ENCODE data around the gene CD6. TPM values are rescaled to one million over a fixed set of nuclear protein-coding genes. Genes with fewer than 3 reads are reported as not detected.

Gene CD6
- total RNA-seq, 1 experiment from 2014 or later: 1.4 TPM

GRCh38 chr11:60993615-60994014 lies 22.1 kb downstream of the CD6 start:
- no peak overlapping the region for H3K4me2 ChIP-seq (ENCODE audit: low read length)
- CTCF ChIA-PET: no interaction called here

GRCh38 chr11:60994541-60995080 lies 23.1 kb downstream of the CD6 start:
- H4K20me1 ChIP-seq (ENCODE audit: insufficient read depth): no peaks in the 10 kb centered on the region
- H3K4me2 ChIP-seq (ENCODE audit: low read length): no peak overlapping the region
- RAD21 ChIA-PET (ENCODE audit: low non-redundant PET in 1 of 2, low total read pairs in 2 of 2, uncharacterized antibody in 2 of 2, unreplicated experiment in 2 of 2): no interaction called here
- H3K27ac ChIP-seq (ENCODE audit: low read depth, low read length): no peak overlapping the region
- DNase-seq (ENCODE audit: low read depth, low spot score) (no peak), ATAC-seq (no peak)
- no peaks in the 10 kb centered on the region for H3K79me2 ChIP-seq (ENCODE audit: insufficient read depth, low read length)
- H3K4me1 ChIP-seq (ENCODE audit: control insufficient read depth in 1 of 2, insufficient read depth in 2 of 2, low read length in 2 of 2): peaks cover 3 to 11% of the 10 kb centered on the region in 2 experiments; a peak in 2 of 4 replicates
- H3K9me2 ChIP-seq (ENCODE audit: insufficient read depth): no peaks in the 10 kb centered on the region
- H3K9me3 ChIP-seq (ENCODE audit: control insufficient read depth in 1 of 2, insufficient read depth in 1 of 2, low read depth in 1 of 2, low read length in 2 of 2): no peaks in the 10 kb centered on the region
- H3K36me3 ChIP-seq (ENCODE audit: control insufficient read depth in 1 of 2, insufficient read depth in 2 of 2, low read length in 2 of 2): no peaks in the 10 kb centered on the region
- CTCF ChIA-PET: no interaction called here
- intact Hi-C loops (cut with micrococcal nuclease): no loop called here
- no peak overlapping the region for H2AFZ ChIP-seq (ENCODE audit: low read depth, low read length, poor library complexity, severe bottlenecking)
- no TSS peak for BruUV-seq (replicated peaks)
- POLR2A ChIA-PET: no interaction called here
- H3K4me3 ChIP-seq (replicated peaks in 1 of 2; ENCODE audit: low read depth in 1 of 2, low read length in 2 of 2): no peak overlapping the region
- H3K9ac ChIP-seq (ENCODE audit: low read length): no peak overlapping the region
- peaks cover 8% of the 10 kb centered on the region for H3K27me3 ChIP-seq (ENCODE audit: insufficient read depth, low read length)
- TF ChIP-seq ELF1 (IDR thresholded peaks at IDR 0.05; ENCODE audit: borderline replicate concordance, low read depth): no peak
- no peak for TF ChIP-seq SIN3A (IDR thresholded peaks at IDR 0.05; ENCODE audit: low read depth)
- TF ChIP-seq CBX3 (IDR thresholded peaks at IDR 0.05; ENCODE audit: low read depth): no peak
- TF ChIP-seq ZNF274 (IDR thresholded peaks at IDR 0.05; ENCODE audit: low read depth, low read length): no peak
- TF ChIP-seq ATF3 (IDR thresholded peaks at IDR 0.05): no peak
- TF ChIP-seq REST (IDR thresholded peaks at IDR 0.05; ENCODE audit: low read depth): no peak
- no peak for TF ChIP-seq SRF (IDR thresholded peaks at IDR 0.05; ENCODE audit: low read depth)
- TF ChIP-seq, protein P1, sequence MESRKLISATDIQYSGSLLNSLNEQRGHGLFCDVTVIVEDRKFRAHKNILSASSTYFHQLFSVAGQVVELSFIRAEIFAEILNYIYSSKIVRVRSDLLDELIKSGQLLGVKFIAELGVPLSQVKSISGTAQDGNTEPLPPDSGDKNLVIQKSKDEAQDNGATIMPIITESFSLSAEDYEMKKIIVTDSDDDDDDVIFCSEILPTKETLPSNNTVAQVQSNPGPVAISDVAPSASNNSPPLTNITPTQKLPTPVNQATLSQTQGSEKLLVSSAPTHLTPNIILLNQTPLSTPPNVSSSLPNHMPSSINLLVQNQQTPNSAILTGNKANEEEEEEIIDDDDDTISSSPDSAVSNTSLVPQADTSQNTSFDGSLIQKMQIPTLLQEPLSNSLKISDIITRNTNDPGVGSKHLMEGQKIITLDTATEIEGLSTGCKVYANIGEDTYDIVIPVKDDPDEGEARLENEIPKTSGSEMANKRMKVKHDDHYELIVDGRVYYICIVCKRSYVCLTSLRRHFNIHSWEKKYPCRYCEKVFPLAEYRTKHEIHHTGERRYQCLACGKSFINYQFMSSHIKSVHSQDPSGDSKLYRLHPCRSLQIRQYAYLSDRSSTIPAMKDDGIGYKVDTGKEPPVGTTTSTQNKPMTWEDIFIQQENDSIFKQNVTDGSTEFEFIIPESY (IDR thresholded peaks at IDR 0.05; ENCODE audit: extremely low read depth, insufficient replicate concordance, low read length): no peak
- TF ChIP-seq MAX (IDR thresholded peaks at IDR 0.05): no peak
- no peak for TF ChIP-seq FOSL1 (IDR thresholded peaks at IDR 0.05; ENCODE audit: low read depth)
- TF ChIP-seq EZH2phosphoT487 (IDR thresholded peaks at IDR 0.05; ENCODE audit: borderline replicate concordance): no peak
- no peak for TF ChIP-seq YY1 (IDR thresholded peaks at IDR 0.05; ENCODE audit: extremely low read depth, insufficient replicate concordance, low read depth, low read length)
- no peak for TF ChIP-seq POLR2A (IDR thresholded peaks at IDR 0.05; ENCODE audit: borderline replicate concordance, extremely low read depth, insufficient read depth, insufficient read length)

More at GRCh38 chr11:60993615-60994014, 22.1 kb downstream of the CD6 start:
- Histone ChIP-seq H3K9me3 (ENCODE audit: control insufficient read depth in 1 of 2, insufficient read depth in 1 of 2, low read depth in 1 of 2, low read length in 2 of 2) (no peaks in the 10 kb centered on the region), H3K36me3 (ENCODE audit: control insufficient read depth in 1 of 2, insufficient read depth in 2 of 2, low read length in 2 of 2) (no peaks in the 10 kb centered on the region), H3K4me1 (ENCODE audit: control insufficient read depth in 1 of 2, insufficient read depth in 2 of 2, low read length in 2 of 2) (peaks cover 3 to 11% of the 10 kb centered on the region in 2 experiments; a peak in 2 of 4 replicates), H3K27ac (ENCODE audit: low read depth, low read length) (no peak overlapping the region), H3K79me2 (ENCODE audit: insufficient read depth, low read length) (no peaks in the 10 kb centered on the region), H2AFZ (ENCODE audit: low read depth, low read length, poor library complexity, severe bottlenecking) (no peak overlapping the region), H3K4me3 (replicated peaks in 1 of 2; ENCODE audit: low read depth in 1 of 2, low read length in 2 of 2) (no peak overlapping the region), H3K9ac (ENCODE audit: low read length) (no peak overlapping the region), H4K20me1 (ENCODE audit: insufficient read depth) (no peaks in the 10 kb centered on the region), H3K27me3 (ENCODE audit: insufficient read depth, low read length) (peaks cover 8% of the 10 kb centered on the region), H3K9me2 (ENCODE audit: insufficient read depth) (no peaks in the 10 kb centered on the region)
- POLR2A ChIA-PET: no interaction called here
- RAD21 ChIA-PET (ENCODE audit: low non-redundant PET in 1 of 2, low total read pairs in 2 of 2, uncharacterized antibody in 2 of 2, unreplicated experiment in 2 of 2): no interaction called here
- DNase-seq (ENCODE audit: low read depth, low spot score): no peak
- no peak for ATAC-seq
- no TSS peak for BruUV-seq (replicated peaks)
- intact Hi-C loops (cut with micrococcal nuclease): no loop called here
- TF ChIP-seq POLR2AphosphoS5 (IDR thresholded peaks at IDR 0.05; ENCODE audit: low read depth, low read length): no peak
- no peak for TF ChIP-seq ELF1 (IDR thresholded peaks at IDR 0.05; ENCODE audit: borderline replicate concordance, low read depth)
- TF ChIP-seq SRF (IDR thresholded peaks at IDR 0.05; ENCODE audit: low read depth): no peak
- TF ChIP-seq EZH2 (IDR thresholded peaks at IDR 0.05): no peak
- TF ChIP-seq POLR2A (IDR thresholded peaks at IDR 0.05; ENCODE audit: borderline replicate concordance, extremely low read depth, insufficient read depth, insufficient read length): no peak
- TF ChIP-seq TCF7L2 (IDR thresholded peaks at IDR 0.05; ENCODE audit: borderline replicate concordance, extremely low read depth, insufficient read depth, insufficient read length): no peak

Data from HCT116 (cell line).